Measurements from ENCODE around the gene INVS.

Gene INVS

GRCh38 chr9:100096378-100096916 lies 2.6 kb upstream of the INVS start:
- Histone ChIP-seq H3K27me3 (ENCODE audit: insufficient read depth, low read length) (no peaks in the 10 kb centered on the region), H3F3A (ENCODE audit: insufficient read depth, low read length) (no peaks in the 10 kb centered on the region), H3K4me1 (ENCODE audit: insufficient read depth, low read length, severe bottlenecking) (peaks cover 72% of the 10 kb centered on the region), H3K79me2 (ENCODE audit: insufficient read depth, low read length) (peaks cover 74% of the 10 kb centered on the region), H2AFZ (ENCODE audit: low read length) (no peak overlapping the region), H3K4me2 (ENCODE audit: low read length) (peak overlapping the region; percentile 93), H3K36me3 (ENCODE audit: insufficient read depth, low read length) (peaks cover 7% of the 10 kb centered on the region; the same call in 1 of the 2 replicates), H4K20me1 (ENCODE audit: insufficient read depth, low read length) (no peaks in the 10 kb centered on the region; the same call in 1 of the 2 replicates), H3K4me3 (ENCODE audit: low read depth, low read length, poor library complexity, severe bottlenecking) (peak overlapping the region; percentile 96), H3K9ac (ENCODE audit: low read length) (peak overlapping the region; percentile 91; the same call in 1 of the 2 replicates), H3K9me3 (ENCODE audit: low read length) (no peaks in the 10 kb centered on the region), H3K9me2 (ENCODE audit: low read depth, low read length) (no peaks in the 10 kb centered on the region), H3K27ac (ENCODE audit: low read depth, low read length, poor library complexity, severe bottlenecking) (no peak overlapping the region)
- TF ChIP-seq EZH2 (IDR thresholded peaks at IDR 0.05; ENCODE audit: borderline replicate concordance, low read length) (no peak), CTCF (IDR thresholded peaks at IDR 0.05; ENCODE audit: low read length) (no peak)

- Histone ChIP-seq H3F3A (ENCODE audit: insufficient read depth, low read length) (no peaks in the 10 kb centered on the region), H3K79me2 (ENCODE audit: insufficient read depth, low read length) (peaks cover 57% of the 10 kb centered on the region), H3K4me3 (ENCODE audit: low read depth, low read length, poor library complexity, severe bottlenecking) (peak overlapping the region; percentile 96), H4K20me1 (ENCODE audit: insufficient read depth, low read length) (no peaks in the 10 kb centered on the region; the same call in 1 of the 2 replicates), H2AFZ (ENCODE audit: low read length) (no peak overlapping the region), H3K27ac (ENCODE audit: low read depth, low read length, poor library complexity, severe bottlenecking) (peak overlapping the region; percentile 5), H3K9ac (ENCODE audit: low read length) (peak overlapping the region; percentile 91), H3K27me3 (ENCODE audit: insufficient read depth, low read length) (no peaks in the 10 kb centered on the region), H3K9me3 (ENCODE audit: low read length) (no peaks in the 10 kb centered on the region), H3K4me1 (ENCODE audit: insufficient read depth, low read length, severe bottlenecking) (peaks cover 54% of the 10 kb centered on the region), H3K9me2 (ENCODE audit: low read depth, low read length) (no peaks in the 10 kb centered on the region), H3K36me3 (ENCODE audit: insufficient read depth, low read length) (peaks cover 7% of the 10 kb centered on the region; the same call in 1 of the 2 replicates), H3K4me2 (ENCODE audit: low read length) (peak overlapping the region; percentile 93)
- no peak for TF ChIP-seq EZH2 (IDR thresholded peaks at IDR 0.05; ENCODE audit: borderline replicate concordance, low read length)
- no peak for TF ChIP-seq CTCF (IDR thresholded peaks at IDR 0.05; ENCODE audit: low read length)
Observed at GRCh38 chr9:100098046-100098886, 777 bp upstream of the INVS start.

GRCh38 chr9:100099722-100100042 lies 639 bp downstream of the INVS start:
- Histone ChIP-seq H3K79me2 (ENCODE audit: insufficient read depth, low read length) (peaks cover 46% of the 10 kb centered on the region), H3K36me3 (ENCODE audit: insufficient read depth, low read length) (peaks cover 16% of the 10 kb centered on the region), H3F3A (ENCODE audit: insufficient read depth, low read length) (no peaks in the 10 kb centered on the region), H3K27me3 (ENCODE audit: insufficient read depth, low read length) (no peaks in the 10 kb centered on the region), H2AFZ (ENCODE audit: low read length) (peak overlapping the region; percentile 42), H3K4me1 (ENCODE audit: insufficient read depth, low read length, severe bottlenecking) (peaks cover 39% of the 10 kb centered on the region), H3K9me3 (ENCODE audit: low read length) (no peaks in the 10 kb centered on the region), H3K9ac (ENCODE audit: low read length) (peak overlapping the region; percentile 80), H4K20me1 (ENCODE audit: insufficient read depth, low read length) (no peaks in the 10 kb centered on the region; the same call in 1 of the 2 replicates), H3K9me2 (ENCODE audit: low read depth, low read length) (no peaks in the 10 kb centered on the region), H3K27ac (ENCODE audit: low read depth, low read length, poor library complexity, severe bottlenecking) (peak overlapping the region; percentile 10), H3K4me3 (ENCODE audit: low read depth, low read length, poor library complexity, severe bottlenecking) (peak overlapping the region; percentile 96), H3K4me2 (ENCODE audit: low read length) (peak overlapping the region; percentile 82)
- TF ChIP-seq EZH2 (IDR thresholded peaks at IDR 0.05; ENCODE audit: borderline replicate concordance, low read length), result no peak
- TF ChIP-seq CTCF (IDR thresholded peaks at IDR 0.05; ENCODE audit: low read length), result no peak

All from OCI-LY1 (cell line).